Measurements from ENCODE around the gene PPM1H. TPM values are rescaled to one million over a fixed set of nuclear protein-coding genes. Genes with fewer than 3 reads are reported as not detected.

Gene PPM1H
- total and polyA plus RNA-seq, 2 donors (not counting 1 experiment from before 2014, with no cell fraction given): 0.01 TPM; not detected in 1

DNA sequence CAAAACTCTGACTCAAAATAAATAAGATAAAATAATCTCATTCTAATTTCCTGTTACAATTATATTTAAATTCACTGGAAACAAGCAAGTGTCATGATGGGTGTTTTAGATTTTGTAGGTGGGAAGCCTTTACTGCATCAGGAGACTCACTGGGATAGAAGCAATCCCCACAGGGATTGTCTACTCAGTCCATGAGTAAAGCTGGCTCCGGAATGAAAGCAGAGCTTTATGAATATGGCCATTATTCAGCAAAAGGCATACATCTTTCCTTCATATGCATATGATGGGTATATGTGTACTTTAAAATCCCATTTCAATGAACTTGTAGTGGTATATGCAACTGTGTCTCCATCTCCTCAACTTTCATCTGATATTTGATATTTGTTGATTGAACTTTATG is 25.4 kb upstream of the PPM1H start:
- H2AFZ ChIP-seq (ENCODE audit: insufficient read depth, low read depth, low read length, poor library complexity, severe bottlenecking): no peak overlapping the region
- no peaks in the 10 kb centered on the region for H3K36me3 ChIP-seq (replicated peaks in 1 of 2; ENCODE audit: control extremely low read depth in 1 of 2, control insufficient read depth in 1 of 2, extremely low read depth in 1 of 2, insufficient read depth in 2 of 2, low read length in 1 of 2)
- Mint-ChIP-seq H3K27ac (no peak overlapping the region), H3K9me3 (ENCODE audit: insufficient read depth) (no peaks in the 10 kb centered on the region), H3K4me3 (no peak overlapping the region), H3K4me1 (no peaks in the 10 kb centered on the region), H3K27me3 (no peaks in the 10 kb centered on the region)
- DNase-seq (no peak), ATAC-seq (ENCODE audit: low read depth) (no peak)
- TF ChIP-seq EZH2 (IDR thresholded peaks at IDR 0.05; ENCODE audit: borderline replicate concordance, insufficient read depth, low read depth, low read length, poor library complexity, severe bottlenecking): no peak
- TF ChIP-seq, protein P1, sequence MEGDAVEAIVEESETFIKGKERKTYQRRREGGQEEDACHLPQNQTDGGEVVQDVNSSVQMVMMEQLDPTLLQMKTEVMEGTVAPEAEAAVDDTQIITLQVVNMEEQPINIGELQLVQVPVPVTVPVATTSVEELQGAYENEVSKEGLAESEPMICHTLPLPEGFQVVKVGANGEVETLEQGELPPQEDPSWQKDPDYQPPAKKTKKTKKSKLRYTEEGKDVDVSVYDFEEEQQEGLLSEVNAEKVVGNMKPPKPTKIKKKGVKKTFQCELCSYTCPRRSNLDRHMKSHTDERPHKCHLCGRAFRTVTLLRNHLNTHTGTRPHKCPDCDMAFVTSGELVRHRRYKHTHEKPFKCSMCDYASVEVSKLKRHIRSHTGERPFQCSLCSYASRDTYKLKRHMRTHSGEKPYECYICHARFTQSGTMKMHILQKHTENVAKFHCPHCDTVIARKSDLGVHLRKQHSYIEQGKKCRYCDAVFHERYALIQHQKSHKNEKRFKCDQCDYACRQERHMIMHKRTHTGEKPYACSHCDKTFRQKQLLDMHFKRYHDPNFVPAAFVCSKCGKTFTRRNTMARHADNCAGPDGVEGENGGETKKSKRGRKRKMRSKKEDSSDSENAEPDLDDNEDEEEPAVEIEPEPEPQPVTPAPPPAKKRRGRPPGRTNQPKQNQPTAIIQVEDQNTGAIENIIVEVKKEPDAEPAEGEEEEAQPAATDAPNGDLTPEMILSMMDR (IDR thresholded peaks at IDR 0.05): no peak
- H3K4me1 ChIP-seq (ENCODE audit: control insufficient read depth in 2 of 2, insufficient read depth in 2 of 2, low read length in 2 of 2): no peaks in the 10 kb centered on the region
- no peak overlapping the region for H3K4me2 ChIP-seq (replicated peaks; ENCODE audit: low read depth, low read length, poor library complexity, severe bottlenecking)
- no peak overlapping the region for H3K27ac ChIP-seq (ENCODE audit: low read length in 2 of 2)
- no CpG with 5 or more reads among the region's 1 CpG for WGBS (ENCODE audit: insufficient coverage)
- ChIA-PET CTCF (no interaction called here), POLR2A (no interaction called here)
- no peak overlapping the region for H3K9ac ChIP-seq (ENCODE audit: low read length)
- intact Hi-C loops (cut with micrococcal nuclease): no loop called here
- no peak overlapping the region for H3K4me3 ChIP-seq (ENCODE audit: control extremely low read depth in 1 of 5, extremely low read depth in 1 of 5, insufficient read depth in 1 of 5, low read depth in 2 of 5, low read length in 4 of 5)
- H4K20me1 ChIP-seq (ENCODE audit: control insufficient read depth, insufficient read depth, low read length, poor library complexity, severe bottlenecking): no peaks in the 10 kb centered on the region
- H3K79me2 ChIP-seq (ENCODE audit: control insufficient read depth, insufficient read depth, low read length): no peaks in the 10 kb centered on the region
- no peaks in the 10 kb centered on the region for H3K27me3 ChIP-seq (replicated peaks in 1 of 4; ENCODE audit: control extremely low read depth in 1 of 4, control insufficient read depth in 3 of 4, insufficient read depth in 4 of 4, low read length in 3 of 4)
- no peaks in the 10 kb centered on the region for H3K9me3 ChIP-seq (ENCODE audit: control extremely low read depth in 1 of 3, control insufficient read depth in 2 of 3, insufficient read depth in 1 of 3, low read length in 2 of 3)

GRCh38 chr12:62959745-62960144 is 24.8 kb upstream of the PPM1H start:
- no peak for ATAC-seq (ENCODE audit: low read depth)
- ChIA-PET CTCF (no interaction called here), POLR2A (no interaction called here)
- Histone ChIP-seq H3K4me2 (replicated peaks; ENCODE audit: low read depth, low read length, poor library complexity, severe bottlenecking) (no peak overlapping the region), H3K27ac (ENCODE audit: low read length in 2 of 2) (no peak overlapping the region), H2AFZ (ENCODE audit: insufficient read depth, low read depth, low read length, poor library complexity, severe bottlenecking) (no peak overlapping the region), H3K4me3 (ENCODE audit: control extremely low read depth in 1 of 5, extremely low read depth in 1 of 5, insufficient read depth in 1 of 5, low read depth in 2 of 5, low read length in 4 of 5) (no peak overlapping the region), H4K20me1 (ENCODE audit: control insufficient read depth, insufficient read depth, low read length, poor library complexity, severe bottlenecking) (no peaks in the 10 kb centered on the region), H3K4me1 (ENCODE audit: control insufficient read depth in 2 of 2, insufficient read depth in 2 of 2, low read length in 2 of 2) (no peaks in the 10 kb centered on the region), H3K9ac (ENCODE audit: low read length) (no peak overlapping the region), H3K27me3 (replicated peaks in 1 of 4; ENCODE audit: control extremely low read depth in 1 of 4, control insufficient read depth in 3 of 4, insufficient read depth in 4 of 4, low read length in 3 of 4) (no peaks in the 10 kb centered on the region), H3K79me2 (ENCODE audit: control insufficient read depth, insufficient read depth, low read length) (no peaks in the 10 kb centered on the region), H3K9me3 (ENCODE audit: control extremely low read depth in 1 of 3, control insufficient read depth in 2 of 3, insufficient read depth in 1 of 3, low read length in 2 of 3) (no peaks in the 10 kb centered on the region), H3K36me3 (replicated peaks in 1 of 2; ENCODE audit: control extremely low read depth in 1 of 2, control insufficient read depth in 1 of 2, extremely low read depth in 1 of 2, insufficient read depth in 2 of 2, low read length in 1 of 2) (no peaks in the 10 kb centered on the region)
- TF ChIP-seq EZH2 (IDR thresholded peaks at IDR 0.05; ENCODE audit: borderline replicate concordance, insufficient read depth, low read depth, low read length, poor library complexity, severe bottlenecking): no peak
- intact Hi-C loops (cut with micrococcal nuclease): no loop called here
- Mint-ChIP-seq H3K9me3 (ENCODE audit: insufficient read depth) (no peaks in the 10 kb centered on the region), H3K4me1 (no peaks in the 10 kb centered on the region), H3K27me3 (no peaks in the 10 kb centered on the region), H3K4me3 (no peak overlapping the region), H3K27ac (no peak overlapping the region)
- WGBS (ENCODE audit: insufficient coverage): 86% methylated on average over 1 of the region's 8 CpGs
- no peak for DNase-seq

Data from B cell (primary cell).